Epithelial cell of proximal tubule (primary cell): ENCODE results near the gene UBXN2A. TPM values are rescaled to one million over a fixed set of nuclear protein-coding genes. Genes with fewer than 3 reads are reported as not detected.

ENCODE experiments used
- DNase-seq: peaks from one replicate; pipeline ENCODE4 v3.0.0-alpha.2; 2011; ENCODE audit warnings: low read depth
- H3K4me3 ChIP-seq: 2 replicates; pipeline ENCODE4 v1.5.1; 2011; ENCODE audit warnings: low read depth, mild to moderate bottlenecking, low read length
- total RNA-seq: library from RNA; depleted of rRNA; stranded (reverse); fragments of >200 nt; gene quantifications from 2 replicates; pipeline ENCODE4 v1.2.3, GENCODE V29; 2015
- TF ChIP-seq, protein P1 (sequence below): conservative IDR thresholded peaks from 2 replicates; pipeline ENCODE4 v1.5.1; 2012; ENCODE audit warnings: low read depth, mild to moderate bottlenecking, low read length

The UBXN2A gene
- total RNA-seq, 1 donor from 2014 or later = 13.4 TPM

DNA sequence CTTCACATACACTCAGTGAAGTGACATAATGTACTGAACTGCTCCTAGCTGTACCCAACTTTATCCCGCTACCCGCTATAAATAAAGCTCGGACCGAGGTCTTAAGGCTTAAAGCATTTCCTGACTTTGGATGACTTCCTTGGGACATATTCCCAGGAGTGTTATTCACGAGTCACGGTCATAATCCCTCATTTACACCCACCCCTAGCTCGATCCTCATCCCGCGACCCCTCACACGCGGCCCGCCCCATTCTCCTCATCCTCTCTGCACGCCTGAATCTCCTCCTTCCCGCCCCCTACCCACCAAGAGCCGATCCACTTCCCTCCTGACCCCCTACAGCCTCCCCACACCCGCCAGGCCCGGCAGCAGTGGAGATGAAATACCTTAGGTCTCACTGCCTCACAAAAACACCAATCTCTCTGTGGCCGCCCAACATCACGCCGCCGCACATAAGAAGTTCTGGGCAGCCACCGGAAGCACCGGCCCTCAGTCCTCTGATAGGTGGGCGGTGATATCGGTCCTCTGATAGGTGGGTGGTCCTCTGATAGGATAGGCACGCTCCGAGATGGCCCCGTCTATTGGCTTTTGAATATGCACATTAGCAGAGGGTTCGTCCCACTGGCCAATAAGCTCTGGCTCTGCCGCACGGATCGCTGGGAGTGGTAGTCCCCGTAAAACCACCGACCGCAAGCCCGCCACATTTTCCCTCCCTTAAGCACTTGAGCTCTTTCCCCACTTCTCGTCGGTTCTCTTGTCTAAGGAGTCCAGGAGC is 106.9 kb downstream of the UBXN2A start, which contains the start of gene WDCP:
Gene WDCP, minus strand, starts transcription at position 462 of the 773 bp plus-strand sequence. CDS start 7,897 bp downstream, outside the sequence.
- TF ChIP-seq, protein P1, sequence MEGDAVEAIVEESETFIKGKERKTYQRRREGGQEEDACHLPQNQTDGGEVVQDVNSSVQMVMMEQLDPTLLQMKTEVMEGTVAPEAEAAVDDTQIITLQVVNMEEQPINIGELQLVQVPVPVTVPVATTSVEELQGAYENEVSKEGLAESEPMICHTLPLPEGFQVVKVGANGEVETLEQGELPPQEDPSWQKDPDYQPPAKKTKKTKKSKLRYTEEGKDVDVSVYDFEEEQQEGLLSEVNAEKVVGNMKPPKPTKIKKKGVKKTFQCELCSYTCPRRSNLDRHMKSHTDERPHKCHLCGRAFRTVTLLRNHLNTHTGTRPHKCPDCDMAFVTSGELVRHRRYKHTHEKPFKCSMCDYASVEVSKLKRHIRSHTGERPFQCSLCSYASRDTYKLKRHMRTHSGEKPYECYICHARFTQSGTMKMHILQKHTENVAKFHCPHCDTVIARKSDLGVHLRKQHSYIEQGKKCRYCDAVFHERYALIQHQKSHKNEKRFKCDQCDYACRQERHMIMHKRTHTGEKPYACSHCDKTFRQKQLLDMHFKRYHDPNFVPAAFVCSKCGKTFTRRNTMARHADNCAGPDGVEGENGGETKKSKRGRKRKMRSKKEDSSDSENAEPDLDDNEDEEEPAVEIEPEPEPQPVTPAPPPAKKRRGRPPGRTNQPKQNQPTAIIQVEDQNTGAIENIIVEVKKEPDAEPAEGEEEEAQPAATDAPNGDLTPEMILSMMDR = no peak
- DNase-seq = peak; percentile 89
- H3K4me3 ChIP-seq = peak within 1 kb of the TSS; percentile 66

DNA sequence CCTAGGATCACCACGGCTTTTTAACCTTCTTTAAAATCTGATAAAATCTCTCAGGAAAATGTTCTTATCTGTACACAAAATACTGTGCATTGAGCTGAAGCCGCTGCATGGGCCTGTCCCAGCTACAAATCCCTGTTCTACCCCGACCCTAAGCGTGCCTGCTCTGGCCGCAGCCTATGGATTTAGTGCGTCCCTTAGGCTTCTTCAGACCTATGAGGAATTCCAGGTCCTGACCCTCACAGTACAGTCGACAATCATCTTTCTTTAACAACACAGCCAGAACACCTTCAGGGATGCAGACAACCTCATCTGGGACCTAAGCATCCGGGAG is 107.4 kb downstream of the UBXN2A start:
- peak overlapping the region; percentile 10 for H3K4me3 ChIP-seq

DNA sequence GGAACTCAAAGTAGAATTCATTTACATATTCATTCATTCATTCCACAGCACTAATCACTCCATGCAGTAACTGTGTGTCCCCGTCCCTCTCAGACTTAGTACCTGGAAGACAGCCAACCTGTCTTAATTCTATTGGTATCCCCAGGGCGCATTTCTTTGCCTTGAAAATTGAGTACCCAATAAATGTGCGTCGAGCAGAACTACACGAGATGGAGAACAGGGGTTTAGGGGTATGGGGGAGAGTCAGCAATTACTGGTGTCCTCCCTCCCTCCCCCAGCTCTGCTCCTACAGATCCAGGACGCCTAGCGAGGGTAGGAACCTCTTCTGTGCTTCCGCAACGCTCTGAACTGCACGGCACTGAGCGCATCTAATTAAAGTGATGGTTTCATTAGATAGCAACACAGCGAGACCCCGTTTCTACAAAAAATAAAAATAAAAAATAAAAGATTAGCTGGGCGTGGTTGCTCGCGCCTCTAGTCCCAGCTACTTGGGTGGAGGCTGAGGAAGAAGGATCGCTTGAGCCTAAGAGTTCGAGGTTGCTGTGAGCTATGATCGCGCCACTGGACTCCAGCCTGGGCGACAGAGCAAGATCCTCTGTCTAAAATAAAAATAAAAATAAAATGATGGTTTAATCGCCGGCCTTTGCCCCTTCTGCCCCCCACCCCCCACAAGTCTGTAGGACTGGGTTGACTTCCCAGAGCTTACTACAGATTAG is 108.7 kb downstream of the UBXN2A start:
- DNase-seq = no peak
- peak overlapping the region; percentile 78 for H3K4me3 ChIP-seq
- TF ChIP-seq, protein P1 = no peak

More for the DNA sequence above, 107.4 kb downstream of the UBXN2A start:
- DNase-seq = no peak
- TF ChIP-seq, protein P1 = no peak

DNA sequence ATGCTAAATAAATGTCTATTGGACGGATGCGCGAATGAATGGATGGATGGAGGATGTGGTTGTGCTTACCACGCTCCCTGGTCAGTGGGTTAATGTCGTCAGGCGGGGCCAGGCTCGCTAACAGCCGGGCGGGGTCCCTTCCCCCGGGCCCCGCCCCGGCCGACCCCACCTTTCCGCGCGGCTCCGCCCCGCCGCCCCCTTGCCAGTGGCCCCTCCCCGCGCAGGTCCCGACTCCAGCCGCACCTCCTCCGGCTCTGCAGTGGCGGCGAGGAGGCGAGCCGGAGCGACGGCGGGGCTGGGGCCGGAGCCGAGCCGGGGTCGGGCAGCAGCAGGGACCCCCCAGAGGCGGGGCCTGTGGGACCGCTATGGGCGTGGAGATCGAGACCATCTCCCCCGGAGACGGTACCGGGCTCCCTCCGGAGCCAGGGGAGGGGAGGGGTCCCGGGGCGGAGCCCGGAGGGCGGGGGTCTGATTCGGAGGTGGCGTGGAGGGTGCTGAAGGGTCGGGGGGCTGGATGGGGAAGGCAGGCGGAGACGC is 109.3 kb downstream of the UBXN2A start, which contains the start of gene FKBP1B:
Gene FKBP1B, plus strand, starts transcription at position 257 of the 537 bp plus-strand sequence. Its CDS starts 109 bp downstream, at position 366.
- TF ChIP-seq, protein P1 = no peak
- no peak for DNase-seq
- peak within 1 kb of the TSS; percentile 78 for H3K4me3 ChIP-seq

DNA sequence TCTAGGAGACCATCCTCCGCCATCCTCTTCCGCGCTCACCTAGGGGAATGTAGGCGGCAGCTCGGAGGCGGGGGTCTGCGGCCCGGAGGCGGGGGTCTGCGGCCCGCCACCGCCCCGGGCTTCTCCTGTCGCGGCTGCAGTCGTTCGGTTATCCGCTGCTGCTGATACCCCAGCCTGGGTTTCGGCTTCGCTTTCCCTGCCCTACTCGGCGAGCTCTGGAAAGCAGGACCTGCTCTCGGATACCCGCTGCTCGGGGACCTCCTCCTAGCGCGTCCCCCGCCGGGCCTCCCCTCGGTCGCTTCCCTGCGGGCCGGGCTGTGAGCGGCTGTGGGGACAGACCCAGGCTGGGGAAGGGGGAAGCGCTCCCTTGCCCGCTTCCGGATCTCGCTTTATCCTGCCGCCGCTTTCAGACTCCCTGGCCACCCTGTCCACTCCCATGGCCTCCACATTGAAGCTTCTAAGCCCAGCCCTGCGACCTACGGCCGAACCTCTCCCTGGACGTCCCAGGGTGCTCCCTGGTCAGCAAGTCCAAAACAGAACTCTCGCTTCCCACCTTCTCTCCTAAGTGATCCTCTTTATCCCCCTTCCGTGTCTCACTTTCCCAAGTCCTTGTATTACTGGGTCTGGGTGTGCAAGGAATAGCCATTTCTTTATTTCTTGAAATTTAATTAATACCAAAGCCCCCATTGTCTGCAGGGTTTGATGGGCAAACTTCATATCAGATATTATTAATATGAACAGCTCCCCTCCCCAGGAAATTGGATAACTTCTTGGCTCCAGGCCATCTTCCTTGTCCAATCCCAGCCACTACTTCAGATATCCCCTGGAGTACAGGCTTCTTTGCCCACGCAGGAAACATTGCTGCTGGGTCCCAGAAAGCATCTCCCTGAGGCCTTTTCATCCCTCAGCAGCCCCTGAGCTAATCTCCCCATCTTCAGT is 110.0 kb downstream of the UBXN2A start:
- TF ChIP-seq, protein P1 = no peak
- peak overlapping the region; percentile 78 for H3K4me3 ChIP-seq
- DNase-seq = no peak

DNA sequence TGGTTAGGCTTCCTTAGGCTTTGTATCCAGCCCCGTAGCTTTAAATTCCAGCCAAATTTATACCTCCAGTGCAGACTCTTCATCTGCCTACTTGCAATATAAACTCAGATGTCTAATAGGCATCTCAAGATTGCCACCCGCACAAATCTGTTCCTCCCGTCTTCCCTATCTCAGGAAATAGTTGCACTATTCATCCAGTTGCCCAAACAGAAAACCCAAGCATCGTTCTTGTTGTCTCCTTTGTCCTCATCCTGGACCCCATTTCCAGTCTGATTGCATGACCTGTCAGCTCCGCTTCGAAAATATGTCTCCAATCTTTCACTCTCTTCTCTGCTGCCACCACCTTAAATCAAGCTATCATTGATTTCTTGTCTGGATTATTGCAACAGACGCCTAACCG is 111.6 kb downstream of the UBXN2A start:
- DNase-seq = no peak
- TF ChIP-seq, protein P1 = no peak
- H3K4me3 ChIP-seq = no peak overlapping the region
